ENCODE measurements around the gene KCNMA1.

DNA sequence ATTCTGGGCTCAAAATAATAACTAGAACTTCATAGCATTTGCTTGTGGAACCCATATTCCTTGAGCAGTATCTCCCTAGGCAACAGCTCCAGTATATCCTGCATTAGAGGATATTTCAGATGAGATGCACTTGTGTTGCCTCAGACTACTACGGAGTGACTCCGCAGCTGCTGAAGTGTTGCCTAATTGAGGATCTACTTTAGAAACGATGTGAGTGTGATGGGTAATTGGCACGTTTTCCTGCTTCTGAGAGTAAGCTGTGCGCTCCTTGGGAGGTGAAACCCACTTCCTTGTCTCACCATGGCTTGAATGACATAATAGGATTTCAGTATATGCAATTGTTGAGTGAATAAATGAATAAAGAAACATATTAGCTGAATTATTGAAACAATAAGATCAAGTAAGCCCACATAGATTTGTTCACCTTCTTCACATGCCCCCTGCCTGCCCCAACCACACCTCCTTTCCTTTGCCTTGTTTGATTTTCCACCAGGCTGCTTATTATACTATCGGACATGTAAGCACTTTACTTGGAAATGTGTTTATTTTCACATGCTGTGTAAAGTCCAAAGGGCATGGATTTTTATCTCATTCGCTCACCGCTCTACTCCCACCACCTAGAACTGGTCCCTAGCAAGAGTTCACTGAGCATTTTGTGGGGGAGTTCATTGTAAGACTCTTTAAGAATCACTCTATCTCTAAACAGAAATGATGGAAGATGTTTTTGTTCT, 303.8 kb downstream of the KCNMA1 start:
- TF ChIP-seq CTCF (IDR thresholded peaks at IDR 0.05) (no peak), POLR2A (IDR thresholded peaks at IDR 0.05) (no peak)
